Mesenteric fat pad (tissue), 1 donor: Measurements from ENCODE around the gene E4F1. TPM values are rescaled to one million over a fixed set of nuclear protein-coding genes. Genes with fewer than 3 reads are reported as not detected.
"Not testable (repeated sequence)": the region's sequence is repeated elsewhere in the genome, so short reads cannot be mapped to it uniquely, and the experiment has no call there.

ENCODE experiments used
- DNase-seq: peaks from one replicate; pipeline ENCODE4 v3.0.0-alpha.2; 2020; ENCODE audit warnings: low spot score
- total RNA-seq: library from RNA; stranded (reverse); fragmentation: NEBNext Ultra II Directional; extraction: Animal tissue kit (Norgen Biotek cat#: 25700); gene quantifications from one replicate; pipeline ENCODE4 v1.2.1, GENCODE V29; 2021
- donor health status: DM: yes; HTN: yes; CAD: no.

E4F1 gene
- total RNA-seq, 1 donor from 2014 or later, result 15.1 TPM

DNA sequence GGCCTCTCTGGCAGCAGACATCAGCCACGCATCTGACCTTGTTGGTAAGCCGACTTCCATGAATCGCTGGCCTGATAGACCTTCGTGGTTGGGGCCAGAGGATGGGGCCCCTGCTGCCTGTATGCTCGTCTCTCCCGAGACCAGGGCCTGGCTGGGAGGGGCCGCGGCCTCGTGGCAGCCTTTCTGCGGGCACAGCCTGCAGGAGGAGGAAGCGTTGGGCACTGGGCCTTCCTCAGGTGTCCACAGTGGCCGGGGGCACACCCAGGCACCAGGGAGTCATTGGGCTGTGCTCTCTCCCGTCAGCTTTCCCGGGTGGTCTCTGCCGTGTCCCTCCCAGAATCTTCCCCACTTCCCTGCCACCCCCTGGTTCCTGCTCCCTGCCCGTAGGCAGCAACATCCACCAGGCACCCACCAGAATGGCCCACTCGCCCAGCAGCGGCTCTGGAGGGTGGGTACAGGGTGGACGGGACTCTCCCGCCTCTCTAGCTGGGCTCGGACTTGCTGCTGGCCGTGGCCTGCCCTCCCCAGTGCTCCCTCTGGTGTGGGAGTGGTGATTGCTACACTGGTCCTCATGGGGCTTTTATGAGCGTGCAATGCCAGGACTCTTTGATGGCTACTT, 6.3 kb downstream of the E4F1 start:
- no peak for DNase-seq

DNA sequence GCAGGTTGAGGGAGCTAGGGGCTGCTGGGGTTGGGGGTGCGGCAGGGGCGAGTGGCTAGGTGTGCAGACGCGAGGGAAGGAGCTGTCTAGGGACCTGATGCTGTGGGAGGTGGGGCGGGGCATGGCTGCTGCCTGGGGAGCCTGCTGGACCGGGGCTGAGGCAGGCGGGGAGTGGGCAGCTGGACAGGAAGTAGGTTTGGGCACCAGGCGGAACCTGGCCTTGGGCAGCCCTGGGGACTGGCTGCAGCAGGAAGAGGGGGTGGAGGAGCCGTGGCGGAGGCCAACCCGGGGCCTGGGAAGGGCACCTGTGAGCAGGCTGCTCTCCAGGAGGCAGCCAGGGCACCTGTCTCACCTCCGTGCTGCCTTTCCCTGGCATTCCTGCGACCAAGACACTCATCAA, 7.0 kb downstream of the E4F1 start:
- no peak for DNase-seq

DNA sequence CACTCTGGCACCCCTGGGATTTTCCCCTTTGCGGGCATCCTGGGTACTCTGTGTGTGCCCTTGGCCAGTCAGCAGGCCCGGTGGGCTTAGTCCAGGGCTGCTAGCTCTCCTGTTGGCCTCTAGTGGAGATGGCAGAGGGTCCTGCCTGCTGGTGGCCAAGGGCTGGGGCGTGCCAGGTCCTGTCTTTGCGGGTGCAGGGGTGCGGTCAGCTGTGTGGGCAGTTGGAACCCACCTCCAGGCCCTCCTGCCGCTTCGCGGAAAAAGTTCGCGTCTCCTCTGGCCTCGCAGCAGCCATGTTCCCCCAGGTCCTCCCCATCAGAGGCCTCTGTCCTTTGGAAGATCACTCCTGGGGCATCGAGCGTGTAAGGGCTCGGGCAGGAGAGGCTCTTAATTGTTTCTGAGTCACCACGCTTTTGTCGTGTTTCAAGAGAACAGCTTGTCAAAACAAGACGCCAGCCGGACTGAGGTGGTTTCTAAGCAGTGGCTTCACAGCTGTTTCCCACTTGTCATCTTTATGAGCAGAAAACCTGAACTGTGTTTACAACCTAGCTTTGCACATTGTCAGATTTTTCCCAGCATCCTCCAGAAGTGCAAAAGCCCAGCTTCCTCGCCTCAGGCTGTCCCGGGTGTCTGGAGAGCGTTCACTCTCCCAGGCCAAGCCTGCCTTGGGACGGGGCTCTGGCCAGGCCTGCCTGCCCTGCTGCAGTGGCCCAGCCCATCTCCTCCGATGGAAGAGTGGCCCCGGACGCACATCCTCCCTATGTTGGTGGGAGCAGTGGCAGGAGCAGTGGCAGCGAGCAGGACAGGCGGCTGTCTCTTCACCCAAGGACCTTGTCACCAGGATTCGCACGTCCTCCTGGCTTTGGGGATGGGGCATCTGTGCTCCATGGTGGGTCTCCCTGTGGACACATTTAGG, 7.9 kb downstream of the E4F1 start:
- no peak for DNase-seq

DNA sequence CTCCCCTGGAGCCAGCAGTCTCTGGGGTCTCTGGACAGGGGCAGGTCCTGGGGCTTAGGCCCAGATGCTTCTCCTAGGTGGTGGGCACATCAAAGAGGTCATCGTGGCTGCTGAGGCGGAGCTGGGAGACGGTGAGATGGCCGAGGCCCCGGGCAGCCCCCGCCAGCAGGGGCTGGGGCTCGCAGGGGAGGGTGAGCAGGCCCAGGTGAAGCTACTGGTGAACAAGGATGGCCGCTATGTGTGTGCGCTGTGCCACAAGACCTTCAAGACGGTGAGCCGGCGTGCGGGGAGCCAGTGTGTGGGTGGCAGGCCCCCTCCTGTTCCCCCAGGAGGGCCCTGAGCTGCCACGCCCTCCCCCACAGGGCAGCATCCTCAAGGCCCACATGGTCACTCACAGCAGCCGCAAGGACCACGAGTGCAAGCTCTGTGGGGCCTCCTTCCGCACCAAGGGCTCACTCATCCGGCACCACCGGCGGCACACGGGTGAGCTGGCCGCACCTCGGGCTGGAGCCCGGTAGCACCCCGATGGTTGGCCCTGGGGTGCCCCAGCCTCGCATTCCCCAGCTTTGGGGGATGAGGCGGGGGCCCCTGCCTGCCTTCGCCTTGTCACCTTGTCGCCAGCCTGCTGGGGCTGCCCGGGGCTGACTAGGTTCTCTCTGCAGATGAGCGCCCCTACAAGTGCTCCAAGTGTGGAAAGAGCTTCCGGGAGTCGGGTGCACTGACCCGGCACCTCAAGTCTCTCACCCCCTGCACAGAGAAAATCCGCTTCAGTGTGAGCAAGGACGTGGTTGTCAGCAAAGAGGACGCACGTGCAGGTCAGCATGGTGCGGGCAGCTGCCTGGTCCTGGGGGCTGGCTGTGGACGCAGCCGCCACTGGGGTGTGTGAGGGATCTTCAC, 9.0 kb downstream of the E4F1 start:
- DNase-seq, result no peak

DNA sequence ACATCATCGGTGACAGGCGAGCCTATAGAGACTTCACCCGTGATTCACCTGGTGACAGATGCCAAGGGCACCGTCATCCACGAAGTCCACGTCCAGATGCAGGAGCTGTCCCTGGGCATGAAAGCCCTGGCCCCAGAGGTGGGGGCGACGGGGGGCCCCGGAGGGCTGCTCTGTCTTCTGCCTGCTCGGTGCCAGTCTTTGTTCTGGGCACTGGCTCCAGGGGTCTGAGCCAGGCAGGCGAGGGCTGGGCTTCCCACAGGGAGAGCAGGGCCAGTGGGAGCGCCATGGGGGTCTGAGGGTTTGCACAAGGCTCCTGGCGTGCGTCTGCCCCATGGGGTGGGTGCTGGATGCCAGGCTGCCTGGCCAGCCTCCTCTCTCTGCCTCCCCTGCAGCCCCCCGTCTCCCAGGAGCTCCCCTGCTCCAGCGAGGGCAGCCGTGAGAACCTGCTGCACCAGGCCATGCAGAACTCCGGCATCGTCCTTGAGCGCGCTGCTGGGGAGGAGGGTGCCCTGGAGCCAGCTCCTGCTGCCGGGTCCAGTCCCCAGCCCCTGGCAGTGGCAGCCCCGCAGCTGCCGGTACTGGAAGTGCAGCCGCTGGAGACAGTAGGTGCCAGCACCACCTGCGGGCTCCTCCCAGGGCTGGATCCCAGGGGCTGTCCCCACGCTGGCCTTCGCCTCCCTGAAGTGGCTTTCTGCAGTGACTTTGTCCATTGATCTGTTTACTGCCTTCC, 9.8 kb downstream of the E4F1 start:
- no peak for DNase-seq

DNA sequence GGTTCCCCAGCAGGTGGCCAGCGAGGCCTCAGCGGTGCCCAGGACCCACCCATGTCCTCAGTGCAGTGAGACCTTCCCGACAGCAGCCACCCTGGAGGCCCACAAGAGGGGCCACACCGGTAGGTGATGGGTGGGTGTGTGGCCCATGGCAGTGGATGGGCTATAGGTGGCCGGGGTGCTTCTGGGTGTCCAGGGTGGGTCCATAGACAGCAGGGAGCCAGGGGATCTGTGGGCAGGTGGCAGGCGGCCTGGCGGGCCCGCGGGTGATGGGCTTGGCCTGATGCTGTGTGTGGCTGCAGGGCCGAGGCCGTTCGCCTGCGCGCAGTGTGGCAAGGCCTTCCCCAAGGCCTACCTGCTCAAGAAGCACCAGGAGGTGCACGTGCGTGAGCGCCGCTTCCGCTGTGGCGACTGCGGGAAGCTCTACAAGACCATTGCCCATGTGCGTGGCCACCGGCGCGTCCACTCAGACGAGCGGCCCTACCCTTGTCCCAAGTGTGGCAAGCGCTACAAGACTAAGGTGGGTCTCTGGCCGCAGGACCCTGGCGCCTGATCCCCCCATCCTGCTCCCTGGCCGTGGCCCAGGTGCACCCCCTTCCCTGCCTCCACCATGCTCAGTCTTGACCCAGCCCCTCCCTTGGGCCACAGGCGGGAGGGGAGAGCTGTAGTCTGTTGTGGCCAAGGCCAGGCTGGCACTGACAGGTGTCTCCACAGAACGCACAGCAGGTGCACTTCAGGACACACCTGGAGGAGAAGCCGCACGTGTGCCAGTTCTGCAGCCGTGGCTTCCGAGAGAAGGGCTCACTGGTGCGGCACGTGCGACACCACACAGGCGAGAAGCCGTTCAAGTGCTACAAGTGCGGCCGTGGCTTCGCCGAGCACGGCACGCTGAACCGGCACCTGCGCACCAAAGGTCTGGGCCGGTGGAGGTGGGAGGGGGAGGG, 10.8 kb downstream of the E4F1 start:
- no peak for DNase-seq

DNA sequence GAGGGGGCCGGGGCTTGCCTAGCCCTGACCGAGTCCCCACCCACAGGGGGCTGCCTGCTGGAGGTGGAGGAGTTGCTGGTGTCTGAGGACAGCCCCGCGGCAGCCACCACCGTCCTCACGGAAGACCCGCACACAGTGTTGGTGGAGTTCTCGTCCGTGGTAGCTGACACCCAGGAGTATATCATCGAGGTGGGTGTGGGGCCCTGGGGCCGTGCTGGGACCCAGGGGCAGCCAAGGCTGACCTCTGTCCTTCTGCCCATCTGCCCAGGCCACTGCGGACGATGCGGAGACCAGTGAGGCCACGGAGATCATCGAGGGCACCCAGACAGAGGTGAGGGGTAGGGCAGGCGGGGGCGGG, 11.4 kb downstream of the E4F1 start:
- no peak for DNase-seq

DNA sequence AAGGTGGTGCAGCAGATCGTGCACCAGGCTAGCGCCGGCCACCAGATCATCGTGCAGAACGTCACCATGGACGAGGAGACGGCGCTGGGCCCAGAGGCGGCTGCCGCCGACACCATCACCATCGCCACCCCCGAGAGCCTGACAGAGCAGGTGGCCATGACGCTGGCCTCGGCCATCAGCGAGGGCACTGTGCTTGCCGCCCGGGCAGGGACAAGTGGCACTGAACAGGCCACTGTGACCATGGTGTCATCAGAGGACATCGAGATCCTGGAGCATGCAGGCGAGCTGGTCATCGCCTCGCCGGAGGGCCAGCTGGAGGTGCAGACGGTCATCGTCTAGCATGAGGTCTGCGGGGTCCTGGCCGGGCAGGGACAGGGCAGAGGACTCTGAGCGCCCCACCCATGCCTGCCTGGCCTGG, 11.9 kb downstream of the E4F1 start:
- DNase-seq, result no peak

DNA sequence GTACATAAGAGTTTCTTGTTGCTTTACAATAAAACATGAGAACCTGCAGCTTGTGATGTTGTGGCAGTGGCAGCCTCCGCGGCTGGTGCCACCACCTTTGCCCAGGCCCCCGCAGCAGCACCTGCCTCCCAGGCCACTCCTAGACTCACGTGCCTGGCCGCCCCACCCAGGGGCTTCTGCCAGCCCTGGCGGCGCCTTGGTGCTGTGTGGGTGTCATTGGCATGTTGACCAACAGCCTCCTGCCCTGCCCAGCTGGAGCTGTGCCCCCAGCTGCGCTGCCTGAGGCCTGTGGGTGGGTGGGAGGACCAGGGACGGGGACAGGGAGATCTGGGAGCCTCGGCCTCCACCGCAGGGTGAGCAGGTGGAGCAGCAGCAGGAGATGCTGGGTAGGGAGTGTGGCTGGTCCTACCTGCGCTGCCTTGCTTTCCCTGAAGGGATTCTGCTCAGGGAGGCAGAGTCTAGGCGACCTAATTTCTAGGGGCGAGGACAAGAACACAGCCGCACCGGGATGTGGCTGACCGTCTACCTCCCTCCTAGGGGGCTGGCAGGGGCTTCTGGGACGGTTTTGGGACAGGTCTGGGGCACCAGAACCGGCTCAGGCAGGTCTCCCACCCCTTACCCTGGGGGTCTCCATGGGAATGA, 12.4 kb downstream of the E4F1 start:
- no peak for DNase-seq

DNA sequence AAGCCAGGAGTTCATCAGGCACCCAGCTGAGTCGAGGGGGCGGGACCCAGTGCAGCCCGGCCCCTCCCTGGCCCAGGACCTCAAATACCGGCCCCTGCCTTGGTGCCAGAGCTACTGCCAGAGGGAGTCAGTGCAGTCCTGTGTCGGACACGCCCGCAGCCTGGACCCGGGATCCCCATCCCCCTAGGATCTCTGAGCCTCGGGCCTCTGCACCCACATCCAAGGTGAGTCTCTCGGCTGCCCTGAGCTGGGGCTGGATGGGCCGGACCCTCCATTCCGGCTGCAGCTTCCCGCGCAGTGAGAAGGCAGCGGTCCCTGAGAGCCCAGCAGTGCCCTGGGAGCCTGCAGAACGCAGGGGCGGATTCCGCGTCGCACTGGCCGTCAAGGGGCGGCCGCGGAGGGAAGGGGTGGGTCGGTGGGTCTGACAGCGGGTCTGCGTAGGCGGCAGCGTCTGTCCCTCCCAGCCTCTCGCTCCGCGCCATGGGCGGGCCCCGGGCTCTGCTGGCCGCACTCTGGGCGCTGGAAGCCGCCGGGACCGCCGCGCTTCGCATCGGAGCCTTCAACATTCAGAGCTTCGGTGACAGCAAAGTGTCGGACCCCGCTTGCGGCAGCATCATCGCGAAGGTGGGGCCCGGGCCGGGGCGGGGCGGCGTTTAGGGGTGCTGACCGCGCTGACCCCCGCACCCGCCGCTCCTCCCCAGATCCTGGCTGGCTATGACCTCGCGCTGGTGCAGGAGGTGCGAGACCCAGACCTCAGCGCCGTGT, 13.1 kb downstream of the E4F1 start, which contains the start of gene DNASE1L2:
Gene DNASE1L2 (plus strand): TSS at position 108 of the 765 bp plus-strand sequence. CDS start 373 bp downstream, at position 481.
- DNase-seq, result no peak

DNA sequence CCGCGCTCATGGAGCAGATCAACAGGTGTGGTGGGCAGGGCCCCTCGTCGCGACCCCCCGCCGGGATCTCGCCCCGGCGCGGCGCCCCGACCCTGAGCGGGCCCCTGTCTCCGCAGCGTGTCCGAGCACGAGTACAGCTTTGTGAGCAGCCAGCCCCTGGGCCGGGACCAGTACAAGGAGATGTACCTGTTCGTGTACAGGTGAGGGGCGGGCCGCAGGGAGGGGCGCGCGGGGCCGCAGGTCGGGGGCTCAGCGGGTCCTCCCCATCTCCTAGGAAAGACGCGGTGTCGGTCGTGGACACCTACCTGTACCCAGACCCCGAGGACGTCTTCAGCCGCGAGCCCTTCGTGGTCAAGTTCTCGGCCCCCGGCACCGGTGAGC, 13.7 kb downstream of the E4F1 start:
- no peak for DNase-seq

DNA sequence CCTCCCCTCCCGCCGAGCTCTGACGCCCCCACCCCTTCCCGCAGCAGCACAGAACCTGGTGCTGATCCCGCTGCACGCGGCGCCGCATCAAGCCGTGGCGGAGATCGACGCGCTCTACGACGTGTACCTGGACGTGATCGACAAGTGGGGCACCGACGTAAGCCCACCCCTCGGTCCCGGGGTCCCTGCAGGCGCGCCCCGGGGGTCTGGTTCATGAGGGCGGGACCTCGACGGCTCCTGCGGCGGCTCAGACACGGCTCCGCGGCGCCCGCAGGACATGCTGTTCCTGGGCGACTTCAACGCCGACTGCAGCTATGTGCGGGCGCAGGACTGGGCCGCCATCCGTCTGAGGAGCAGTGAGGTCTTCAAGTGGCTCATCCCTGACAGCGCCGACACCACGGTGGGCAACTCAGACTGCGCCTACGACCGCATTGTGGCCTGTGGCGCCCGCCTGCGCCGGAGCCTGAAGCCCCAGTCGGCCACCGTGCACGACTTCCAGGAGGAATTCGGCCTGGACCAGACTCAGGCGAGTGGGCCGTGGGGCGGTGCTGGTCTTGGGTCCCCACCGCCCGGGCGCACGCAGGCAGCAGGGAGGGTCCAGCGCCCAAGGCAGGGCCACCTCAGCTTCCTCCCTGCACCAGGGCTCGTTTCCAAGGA, 14.2 kb downstream of the E4F1 start:
- DNase-seq, result no peak

DNA sequence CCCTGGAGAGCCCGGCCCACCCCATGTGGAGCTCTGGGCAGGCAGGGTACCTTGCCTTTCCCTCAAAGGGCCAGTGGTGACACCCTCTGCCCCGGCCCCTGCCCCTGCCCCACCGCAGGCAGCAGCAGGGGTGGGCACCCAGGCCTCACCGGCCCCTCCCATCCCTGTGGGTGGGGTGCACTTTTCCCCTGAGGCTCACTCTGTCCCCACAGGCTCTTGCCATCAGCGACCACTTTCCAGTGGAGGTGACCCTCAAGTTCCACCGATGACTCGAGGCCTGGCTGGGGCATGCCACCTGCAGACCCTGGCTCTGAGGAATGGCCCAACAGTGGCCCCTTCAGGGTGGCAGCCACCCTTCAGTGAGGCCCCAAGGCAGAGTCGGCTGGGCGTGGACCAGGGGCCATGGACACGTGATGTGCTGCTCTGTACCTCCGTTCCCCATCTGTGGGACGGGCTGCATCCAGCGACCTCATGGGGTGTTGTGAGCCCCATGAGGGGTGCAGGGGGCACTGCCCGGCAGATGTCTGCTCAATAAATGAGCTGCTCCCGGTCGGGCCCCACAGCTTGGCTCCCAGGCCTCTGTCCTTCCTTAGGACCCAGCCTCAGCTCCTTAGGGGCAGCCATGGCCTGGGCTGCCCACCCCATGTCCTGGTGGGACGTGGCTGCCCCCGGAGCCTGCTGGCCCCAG, 14.9 kb downstream of the E4F1 start:
- no peak for DNase-seq

DNA sequence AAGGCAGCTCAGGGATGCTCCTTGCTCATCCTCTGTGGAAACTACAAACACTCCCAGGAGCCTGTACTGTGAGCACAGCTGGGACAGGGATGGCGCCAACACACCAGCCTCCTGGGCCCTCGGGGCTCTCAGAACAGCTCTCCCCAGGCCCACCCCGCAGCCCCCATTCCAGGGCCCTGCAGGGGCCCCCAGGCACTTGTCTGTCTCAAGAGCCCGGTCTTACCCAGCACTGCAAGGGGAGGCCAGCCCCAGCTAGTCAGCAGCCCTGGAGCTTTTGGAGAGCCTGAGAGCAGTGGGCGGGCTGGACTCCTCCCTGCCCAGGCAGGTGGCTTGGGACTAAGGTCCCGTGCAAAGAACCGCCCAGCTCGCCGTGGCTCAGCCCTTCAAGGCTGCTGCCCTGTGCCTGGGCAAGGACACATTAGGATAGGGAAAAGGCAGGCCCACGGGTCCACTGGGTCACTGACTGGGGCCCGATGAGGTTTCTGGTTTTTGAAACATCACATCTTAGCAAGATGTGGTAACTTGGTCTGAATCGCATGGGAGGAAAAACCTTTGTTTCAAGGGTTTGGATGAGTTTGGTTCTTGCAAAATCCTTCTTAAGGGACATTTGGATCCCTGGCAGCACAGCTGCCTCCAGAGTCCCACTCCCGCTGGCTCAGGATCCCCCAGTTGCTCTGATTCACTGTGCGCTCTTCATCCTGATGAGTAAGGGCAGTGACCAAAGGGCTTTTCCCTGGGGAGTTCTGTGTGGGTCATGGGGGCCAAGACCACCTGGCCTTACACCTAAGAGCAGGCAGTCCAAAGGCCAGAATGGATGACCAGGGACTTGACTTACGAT, 15.7 kb downstream of the E4F1 start:
- no peak for DNase-seq

DNA sequence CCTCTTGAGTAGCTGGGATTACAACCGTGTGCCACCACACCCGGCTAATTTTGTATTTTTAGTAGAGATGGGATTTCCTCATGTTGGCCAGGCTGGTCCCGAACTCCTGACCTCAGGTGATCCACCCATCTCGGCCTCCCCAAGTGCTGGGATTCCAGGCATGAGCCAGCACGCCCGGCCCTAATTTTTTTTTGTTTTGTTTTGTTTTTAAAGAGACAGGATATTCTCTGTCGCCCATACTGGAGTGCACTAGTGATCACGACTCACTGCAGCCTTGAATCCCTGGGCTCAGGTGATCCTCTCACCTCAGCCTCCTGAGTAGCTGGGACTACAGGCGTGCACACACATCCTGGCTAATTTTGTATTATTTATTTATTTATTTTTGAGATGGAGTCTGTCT, 16.9 kb downstream of the E4F1 start:
- DNase-seq, result not testable (repeated sequence)

DNA sequence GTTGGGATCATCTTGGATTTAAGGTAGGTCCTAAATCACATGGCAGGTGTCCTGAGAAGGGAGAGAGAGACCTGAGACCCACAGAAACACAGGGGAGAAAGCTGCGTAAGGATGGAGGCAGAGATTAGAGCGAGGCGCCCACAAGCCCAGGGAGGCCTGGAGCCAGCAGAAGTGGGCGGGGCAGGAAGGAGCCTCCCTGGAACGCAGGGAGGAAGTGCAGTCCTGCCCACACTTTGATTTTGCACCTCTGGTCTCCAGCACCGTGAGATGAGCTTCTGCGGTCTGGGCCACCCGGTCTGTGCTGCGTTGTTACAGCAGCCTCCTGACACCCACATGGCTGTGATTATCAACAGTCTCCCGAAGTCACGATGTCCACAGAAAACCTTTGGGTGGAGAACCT, 19.2 kb downstream of the E4F1 start:
- no peak for DNase-seq
